ENCODE measurements around the gene LRIT1. TPM values are rescaled to one million over a fixed set of nuclear protein-coding genes. Genes with fewer than 3 reads are reported as not detected.

The LRIT1 gene
- total RNA-seq, 1 donor from 2014 or later: not detected

DNA sequence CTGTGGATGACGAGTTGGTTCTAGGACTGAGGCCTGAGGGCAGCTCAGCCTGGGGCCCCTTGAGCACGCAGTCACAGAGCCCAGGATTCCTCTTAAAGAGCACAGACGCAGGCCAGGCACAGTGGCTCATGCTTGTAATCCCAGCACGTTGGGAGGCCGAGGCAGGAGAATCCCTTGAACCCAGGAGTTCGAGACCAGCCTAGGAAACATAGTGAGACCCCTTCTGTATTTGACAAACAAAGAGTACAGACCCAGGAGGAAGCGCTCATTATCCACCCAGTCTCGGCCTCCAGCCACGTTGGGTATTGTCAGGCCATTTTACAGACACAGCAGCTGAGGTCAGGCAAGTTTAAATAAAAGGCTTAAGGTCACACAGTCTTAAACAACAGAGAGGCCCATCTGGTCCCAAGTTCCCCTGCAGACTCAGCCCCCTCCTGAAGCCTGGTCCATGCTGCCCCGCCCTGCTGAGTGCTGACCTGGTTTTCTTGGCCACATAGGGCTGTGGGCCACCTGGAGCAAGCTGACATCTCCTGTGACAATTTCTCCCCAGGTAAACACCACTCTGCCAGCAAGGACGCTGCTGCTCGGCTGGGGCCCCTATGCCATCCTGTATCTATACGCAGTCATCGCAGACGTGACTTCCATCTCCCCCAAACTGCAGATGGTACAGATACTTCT, 16.1 kb upstream of the LRIT1 start:
- H3K27me3 ChIP-seq (ENCODE audit: insufficient read depth, low read length): no peaks in the 10 kb centered on the region
- H4K20me1 ChIP-seq (ENCODE audit: insufficient read depth, low read length): no peaks in the 10 kb centered on the region
- no peak overlapping the region for H3K9ac ChIP-seq (ENCODE audit: low read length)
- no peaks in the 10 kb centered on the region for H3K4me1 ChIP-seq (ENCODE audit: insufficient read depth, low read length)
- no peaks in the 10 kb centered on the region for H3K79me2 ChIP-seq (ENCODE audit: insufficient read depth, low read length)
- H3K27ac ChIP-seq (ENCODE audit: low read depth, low read length): no peak overlapping the region
- no peak overlapping the region for H2AFZ ChIP-seq (ENCODE audit: low read depth, low read length)
- H3K4me3 ChIP-seq (ENCODE audit: insufficient read depth, low read depth, low read length): no peak overlapping the region
- Mint-ChIP-seq H3K9me3 (ENCODE audit: unreplicated experiment) (peaks cover 4% of the 10 kb centered on the region), H3K27me3 (ENCODE audit: low read depth, unreplicated experiment) (peaks cover 36% of the 10 kb centered on the region), H3K4me1 (ENCODE audit: low read depth, unreplicated experiment) (no peaks in the 10 kb centered on the region), H3K36me3 (ENCODE audit: low read depth, unreplicated experiment) (no peaks in the 10 kb centered on the region), H3K4me3 (ENCODE audit: unreplicated experiment) (no peak overlapping the region), H3K27ac (ENCODE audit: unreplicated experiment) (no peak overlapping the region)
- H3K4me2 ChIP-seq (ENCODE audit: low read length): peak overlapping the region; percentile 57
- TF ChIP-seq EZH2 (IDR thresholded peaks at IDR 0.05; ENCODE audit: insufficient read depth, low read length): no peak
- TF ChIP-seq, protein P1, sequence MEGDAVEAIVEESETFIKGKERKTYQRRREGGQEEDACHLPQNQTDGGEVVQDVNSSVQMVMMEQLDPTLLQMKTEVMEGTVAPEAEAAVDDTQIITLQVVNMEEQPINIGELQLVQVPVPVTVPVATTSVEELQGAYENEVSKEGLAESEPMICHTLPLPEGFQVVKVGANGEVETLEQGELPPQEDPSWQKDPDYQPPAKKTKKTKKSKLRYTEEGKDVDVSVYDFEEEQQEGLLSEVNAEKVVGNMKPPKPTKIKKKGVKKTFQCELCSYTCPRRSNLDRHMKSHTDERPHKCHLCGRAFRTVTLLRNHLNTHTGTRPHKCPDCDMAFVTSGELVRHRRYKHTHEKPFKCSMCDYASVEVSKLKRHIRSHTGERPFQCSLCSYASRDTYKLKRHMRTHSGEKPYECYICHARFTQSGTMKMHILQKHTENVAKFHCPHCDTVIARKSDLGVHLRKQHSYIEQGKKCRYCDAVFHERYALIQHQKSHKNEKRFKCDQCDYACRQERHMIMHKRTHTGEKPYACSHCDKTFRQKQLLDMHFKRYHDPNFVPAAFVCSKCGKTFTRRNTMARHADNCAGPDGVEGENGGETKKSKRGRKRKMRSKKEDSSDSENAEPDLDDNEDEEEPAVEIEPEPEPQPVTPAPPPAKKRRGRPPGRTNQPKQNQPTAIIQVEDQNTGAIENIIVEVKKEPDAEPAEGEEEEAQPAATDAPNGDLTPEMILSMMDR (IDR thresholded peaks at IDR 0.05; ENCODE audit: insufficient read depth, low read depth, low read length): no peak
- DNase-seq (ENCODE audit: low read depth) (no peak), FAIRE-seq (no peak)
- H3K36me3 ChIP-seq (ENCODE audit: insufficient read depth, low read length): no peaks in the 10 kb centered on the region
- no peaks in the 10 kb centered on the region for H3K9me3 ChIP-seq (ENCODE audit: insufficient read depth, low read depth, low read length)

DNA sequence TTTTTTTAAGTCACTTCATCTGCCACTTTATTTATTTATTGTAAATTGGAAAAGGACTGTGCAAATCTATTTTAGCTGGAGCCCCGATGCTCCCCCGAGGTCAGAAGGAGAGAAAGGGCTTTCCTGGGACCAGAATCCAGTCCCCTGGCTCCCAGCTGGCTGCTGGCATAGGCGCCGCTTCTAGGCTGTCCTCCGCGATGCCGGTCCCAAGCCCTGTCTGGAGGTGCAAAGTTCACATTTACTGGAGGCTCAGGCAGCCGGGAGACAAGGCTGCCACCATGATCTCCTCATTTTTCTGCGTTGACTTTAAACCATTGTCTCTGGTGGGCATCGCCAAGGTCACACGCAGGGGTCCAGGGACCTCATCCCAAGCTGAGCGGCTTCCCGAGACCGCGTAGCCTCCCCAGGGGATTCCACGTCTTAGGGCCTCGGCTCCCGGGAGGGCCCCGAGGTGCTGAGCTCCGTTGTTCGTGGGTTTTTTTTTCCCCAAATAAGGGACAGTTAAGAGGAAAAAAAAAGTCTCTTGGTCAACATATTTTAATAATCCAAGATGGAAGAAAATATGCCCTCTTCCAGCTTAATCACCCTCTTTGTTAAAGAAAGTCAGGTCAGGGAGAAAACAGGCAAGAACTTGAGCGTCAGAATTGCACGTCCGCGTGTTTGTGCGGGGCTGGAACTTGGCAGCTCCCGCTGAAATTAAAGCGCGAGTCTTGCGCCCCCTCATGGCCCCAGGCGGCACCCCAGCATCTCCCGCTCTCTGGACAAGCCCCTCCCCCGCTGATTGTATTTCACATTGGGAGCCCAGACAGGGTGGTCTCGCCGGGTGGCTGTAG, 15.4 kb upstream of the LRIT1 start:
- H3K4me3 ChIP-seq (ENCODE audit: insufficient read depth, low read depth, low read length): no peak overlapping the region
- Mint-ChIP-seq H3K4me3 (ENCODE audit: unreplicated experiment) (no peak overlapping the region), H3K9me3 (ENCODE audit: unreplicated experiment) (peaks cover 4% of the 10 kb centered on the region), H3K27ac (ENCODE audit: unreplicated experiment) (no peak overlapping the region), H3K36me3 (ENCODE audit: low read depth, unreplicated experiment) (no peaks in the 10 kb centered on the region), H3K27me3 (ENCODE audit: low read depth, unreplicated experiment) (peaks cover 33% of the 10 kb centered on the region), H3K4me1 (ENCODE audit: low read depth, unreplicated experiment) (no peaks in the 10 kb centered on the region)
- peak overlapping the region; percentile 38 for H2AFZ ChIP-seq (ENCODE audit: low read depth, low read length)
- no peak for TF ChIP-seq EZH2 (IDR thresholded peaks at IDR 0.05; ENCODE audit: insufficient read depth, low read length)
- TF ChIP-seq, protein P1 (IDR thresholded peaks at IDR 0.05; ENCODE audit: insufficient read depth, low read depth, low read length): peak; percentile 28
- H3K79me2 ChIP-seq (ENCODE audit: insufficient read depth, low read length): no peaks in the 10 kb centered on the region
- H3K9ac ChIP-seq (ENCODE audit: low read length): no peak overlapping the region
- H3K9me3 ChIP-seq (ENCODE audit: insufficient read depth, low read depth, low read length): no peaks in the 10 kb centered on the region
- FAIRE-seq (no peak), DNase-seq (ENCODE audit: low read depth) (peak; percentile 7)
- no peak overlapping the region for H3K27ac ChIP-seq (ENCODE audit: low read depth, low read length)
- no peaks in the 10 kb centered on the region for H3K4me1 ChIP-seq (ENCODE audit: insufficient read depth, low read length)
- H3K36me3 ChIP-seq (ENCODE audit: insufficient read depth, low read length): no peaks in the 10 kb centered on the region
- peak overlapping the region; percentile 57 for H3K4me2 ChIP-seq (ENCODE audit: low read length)
- no peaks in the 10 kb centered on the region for H4K20me1 ChIP-seq (ENCODE audit: insufficient read depth, low read length)
- H3K27me3 ChIP-seq (ENCODE audit: insufficient read depth, low read length): peaks cover 1% of the 10 kb centered on the region
